ENCODE measurements around the gene RPUSD3.
"Not testable (repeated sequence)": the region's sequence is repeated elsewhere in the genome, so short reads cannot be mapped to it uniquely, and the experiment has no call there.

Gene RPUSD3

GRCh38 chr3:9864200-9864927 is 20.6 kb upstream of the RPUSD3 start:
- DNase-seq (ENCODE audit: low read depth): peak; percentile 82

DNA sequence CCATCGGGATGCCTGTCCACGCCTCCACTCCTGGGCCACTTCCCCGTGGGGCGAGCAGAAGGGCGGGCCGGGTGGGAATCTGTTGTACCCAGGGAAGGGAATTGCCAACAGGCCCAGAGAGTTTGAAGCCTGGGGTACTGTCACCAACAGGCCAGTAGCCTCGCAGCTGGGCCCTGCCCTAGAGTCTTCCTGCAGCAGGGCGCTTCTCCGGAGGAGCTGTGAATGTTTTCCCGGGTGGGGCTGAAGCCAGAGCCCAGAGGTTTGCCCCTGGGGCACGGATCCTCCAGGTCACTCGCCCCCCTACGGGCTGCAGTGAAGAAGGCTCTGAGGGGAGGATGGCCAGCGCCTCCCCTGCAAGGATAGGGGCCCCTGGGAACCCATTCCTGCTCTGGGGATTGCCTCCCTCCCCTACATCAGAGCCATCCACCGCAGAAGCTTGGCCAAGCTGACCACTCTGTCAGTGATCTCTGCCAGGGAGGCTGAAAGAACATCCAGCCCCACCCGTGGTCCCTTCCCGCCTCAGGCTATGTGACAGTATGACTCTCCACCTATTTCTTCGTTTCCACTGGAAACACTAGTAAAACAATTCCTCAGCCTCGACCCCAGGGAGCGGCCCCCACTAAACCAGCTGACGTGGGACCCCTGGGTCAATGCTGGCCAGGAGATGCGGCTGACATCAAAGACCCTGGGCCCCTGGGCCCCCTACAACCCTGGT is 19.4 kb upstream of the RPUSD3 start:
- no peak for DNase-seq (ENCODE audit: low read depth)

GRCh38 chr3:9862391-9863057 is 18.7 kb upstream of the RPUSD3 start:
- DNase-seq (ENCODE audit: low read depth): no peak

- no peak for DNase-seq (ENCODE audit: low read depth)
Measured at GRCh38 chr3:9861626-9862130, 17.9 kb upstream of the RPUSD3 start.

DNA sequence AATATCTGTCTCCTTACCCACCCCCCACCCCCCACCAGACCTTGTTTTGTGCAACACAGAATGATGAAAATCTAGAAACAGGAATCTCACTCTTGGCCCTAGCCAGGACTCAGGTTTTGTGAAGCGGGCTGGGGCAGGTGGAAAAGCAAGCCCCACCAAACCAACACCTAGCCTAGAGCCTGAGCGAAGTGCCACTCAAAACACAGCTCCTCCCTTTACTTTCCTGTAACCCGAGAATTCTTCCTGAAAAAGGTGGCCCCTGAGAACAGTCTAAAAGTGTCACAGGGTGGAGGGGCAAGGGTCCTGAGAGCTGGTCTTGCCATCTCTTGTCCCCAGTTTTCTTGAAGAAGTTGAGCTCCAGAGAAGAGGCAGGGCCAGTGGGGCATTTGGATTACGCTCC is 17.4 kb upstream of the RPUSD3 start:
- no peak for DNase-seq (ENCODE audit: low read depth)

GRCh38 chr3:9859530-9860025 is 15.8 kb upstream of the RPUSD3 start:
- DNase-seq (ENCODE audit: low read depth): no peak

GRCh38 chr3:9855594-9855993 is 11.8 kb upstream of the RPUSD3 start:
- no peak for DNase-seq (ENCODE audit: low read depth)

DNA sequence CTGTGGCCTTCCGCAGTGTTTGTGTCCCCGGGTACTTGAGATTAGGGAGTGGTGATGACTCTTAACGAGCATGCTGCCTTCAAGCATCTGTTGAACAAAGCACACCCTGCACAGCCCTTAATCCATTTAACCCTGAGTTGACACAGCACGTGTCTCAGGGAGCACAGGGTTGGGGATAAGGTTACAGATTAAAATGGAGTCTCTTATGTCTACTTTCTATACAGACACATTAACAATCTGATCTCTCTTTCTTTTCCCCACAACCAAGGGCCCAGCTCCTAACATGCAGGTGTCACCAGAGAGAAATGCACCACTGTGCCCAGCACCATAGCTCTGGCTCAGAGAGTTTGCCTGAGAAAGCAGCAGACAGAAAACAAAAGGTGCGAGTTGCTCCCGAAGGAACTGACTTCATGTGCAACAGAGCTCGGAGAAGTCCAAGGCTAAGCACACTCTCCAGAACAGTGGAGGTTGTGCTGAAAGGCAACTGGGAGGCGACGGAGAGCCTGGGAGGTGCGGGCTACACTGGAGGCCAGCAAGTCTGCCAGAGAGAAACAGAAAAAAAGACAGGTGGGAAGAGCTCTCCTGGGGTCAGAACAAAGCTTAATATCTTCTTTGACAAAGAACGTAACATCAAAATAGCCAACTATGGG is 10.6 kb upstream of the RPUSD3 start:
- not testable (repeated sequence) for DNase-seq (ENCODE audit: low read depth)

GRCh38 chr3:9852528-9852927 is 8.7 kb upstream of the RPUSD3 start:
- no peak for DNase-seq (ENCODE audit: low read depth)

DNA sequence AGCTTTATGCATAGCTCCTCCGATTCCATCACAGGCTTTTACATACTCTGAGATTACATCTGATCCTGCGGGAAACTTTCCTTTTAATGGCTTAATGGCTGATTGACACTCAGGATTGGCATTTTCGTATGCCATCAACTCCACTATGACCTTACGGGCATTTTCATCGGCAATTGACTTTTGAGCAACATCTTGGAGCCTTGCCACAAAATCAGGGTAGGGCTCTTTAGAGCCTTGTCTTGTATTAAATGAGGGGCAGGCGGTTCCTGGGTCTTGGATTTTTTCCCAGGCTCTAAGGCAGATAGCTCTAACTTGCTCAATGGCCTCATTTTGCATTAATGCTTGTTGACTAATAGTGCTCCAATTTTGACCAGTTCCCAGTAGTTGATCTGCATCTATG is 8.1 kb upstream of the RPUSD3 start:
- not testable (repeated sequence) for DNase-seq (ENCODE audit: low read depth)

GRCh38 chr3:9851383-9851782 is 7.6 kb upstream of the RPUSD3 start:
- not testable (repeated sequence) for DNase-seq (ENCODE audit: low read depth)

GRCh38 chr3:9848860-9849259 is 5.1 kb upstream of the RPUSD3 start:
- not testable (repeated sequence) for DNase-seq (ENCODE audit: low read depth)

- DNase-seq (ENCODE audit: low read depth): not testable (repeated sequence)
Measured at GRCh38 chr3:9847870-9848269, 4.1 kb upstream of the RPUSD3 start.

GRCh38 chr3:9846931-9847488 is 3.2 kb upstream of the RPUSD3 start:
- DNase-seq (ENCODE audit: low read depth): no peak

DNA sequence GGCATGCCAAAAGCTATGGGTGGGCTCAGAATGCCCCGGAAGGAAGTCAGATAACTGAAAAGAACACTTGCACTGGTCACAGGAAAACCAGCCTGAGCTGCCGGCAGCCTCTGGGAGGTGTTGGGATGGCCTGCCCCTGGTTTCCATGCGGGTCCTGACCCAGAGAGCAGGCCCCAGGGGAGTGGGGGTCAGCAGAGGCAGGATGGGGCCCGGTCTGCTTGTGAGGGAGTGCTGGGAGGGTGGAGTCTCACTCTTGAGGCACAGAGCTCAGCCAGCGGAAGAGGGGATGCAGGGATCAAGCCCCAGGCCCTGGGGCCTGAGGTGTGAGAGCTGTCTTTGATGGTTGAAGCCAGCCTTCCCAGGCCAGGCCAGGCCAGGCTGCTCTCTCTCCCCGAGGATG is 2.4 kb upstream of the RPUSD3 start:
- no peak for DNase-seq (ENCODE audit: low read depth)

- no peak for DNase-seq (ENCODE audit: low read depth)
Measured at GRCh38 chr3:9841015-9841414, 2.8 kb downstream of the RPUSD3 start.

- DNase-seq (ENCODE audit: low read depth): no peak
Measured at GRCh38 chr3:9838856-9839255, 5.0 kb downstream of the RPUSD3 start.

- DNase-seq (ENCODE audit: low read depth): no peak
Measured at GRCh38 chr3:9837701-9838582, 5.9 kb downstream of the RPUSD3 start.

- DNase-seq (ENCODE audit: low read depth): no peak
Measured at GRCh38 chr3:9834520-9835380, 9.1 kb downstream of the RPUSD3 start.

DNA sequence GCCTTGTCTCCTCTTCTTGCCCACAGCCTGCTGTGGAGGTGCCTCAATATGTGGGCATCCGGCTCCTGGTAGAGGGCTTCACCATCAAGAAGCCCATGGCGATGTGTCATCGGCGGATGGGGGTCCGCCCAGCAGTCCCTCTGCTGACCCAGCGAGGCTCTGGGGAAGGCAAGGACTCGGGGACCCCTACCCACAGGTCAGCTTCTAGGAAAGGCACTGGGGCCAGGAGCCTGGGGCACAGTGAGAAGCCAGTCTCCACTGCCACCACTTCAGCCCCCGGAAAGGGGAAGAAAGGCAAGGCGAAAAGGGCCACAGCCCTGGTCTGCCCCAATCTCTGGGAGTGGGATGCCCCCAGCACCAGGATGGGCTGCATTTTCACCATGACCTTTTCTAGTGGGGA is 10.7 kb downstream of the RPUSD3 start:
- no peak for DNase-seq (ENCODE audit: low read depth)
